A549 (cell line): ENCODE results near the gene GNAO1. TPM values are rescaled to one million over a fixed set of nuclear protein-coding genes. Genes with fewer than 3 reads are reported as not detected.

ENCODE experiments used
- ATAC-seq, 2 experiments: fragments of 200-7000 bp in 1 of 2; fragments of >200 bp in 1 of 2; cut with Nextera tagmentation in 1 of 2; cut with Tn5 transposase in 1 of 2; 3 replicates each; pipeline versions ENCODE4 v1.8.0 to v1.9.1; 2018 to 2020; ENCODE audit warnings: mild to moderate bottlenecking in 1 of 2, moderate library complexity in 1 of 2
- CTCF ChIA-PET: fragments of 300-600 bp; sonication (Branson Sonifier 250); formaldehyde crosslinking; extraction: SDS; loops from one replicate; lab custom pipeline; 2021; ENCODE audit warnings: antibody characterized with exemption, inconsistent platforms; lab: Yijun Ruan, JAX
- POLR2A ChIA-PET: fragments of 350-600 bp; formaldehyde crosslinking; extraction: SDS; loops from one replicate; lab custom pipeline; 2021; ENCODE audit warnings: antibody characterized with exemption, inconsistent platforms; lab: Yijun Ruan, JAX
- DNase-seq, 2 experiments: peaks; one replicate each; pipeline versions ENCODE4 v3.0.0 to v3.0.0-alpha.2; 2011 to 2016; ENCODE audit warnings: low read depth in 1 of 2, low spot score in 1 of 2
- FAIRE-seq: peaks from 2 replicates; lab custom pipeline; 2011; peaks lifted over from hg19 to GRCh38; lab: Jason Lieb, UNC
- H3K27ac ChIP-seq, 2 experiments: fragments of >200 bp; sonication (Bioruptor Twin); formaldehyde crosslinking; 3 replicates each; pipeline ENCODE4 v1.5.1; 2016 to 2017
- H3K4me1 ChIP-seq: fragments of >200 bp; sonication (Bioruptor Twin); formaldehyde crosslinking; 3 replicates; pipeline ENCODE4 v1.6.1; 2016
- H3K4me2 ChIP-seq: fragments of >200 bp; sonication (Bioruptor Twin); formaldehyde crosslinking; 3 replicates; pipeline ENCODE4 v1.6.1; 2016
- H3K4me3 ChIP-seq: fragments of >200 bp; sonication (Bioruptor Twin); formaldehyde crosslinking; 3 replicates; pipeline ENCODE4 v1.5.1; 2016
- H3K9me3 ChIP-seq: fragments of >200 bp; sonication (Bioruptor Twin); formaldehyde crosslinking; 3 replicates; pipeline ENCODE4 v1.6.1; 2016
- CBX2 ChIP-seq: fragments of 200-600 bp; sonication (generic); IDR thresholded peaks from 2 replicates; pipeline ENCODE4 v1.6.1; 2016; ENCODE audit warnings: low read depth, mild to moderate bottlenecking, borderline replicate concordance
- CEBPB ChIP-seq, 2 experiments: fragments of >200 bp in 1 of 2; sonication (Bioruptor Twin) in 1 of 2; formaldehyde crosslinking in 1 of 2; IDR thresholded peaks; 2 replicates each; pipeline ENCODE4 v1.6.1; 2012 to 2016
- E2F6 ChIP-seq: IDR thresholded peaks from 2 replicates; pipeline ENCODE4 v1.6.1; 2012; ENCODE audit warnings: low read depth, borderline replicate concordance
- ESRRA ChIP-seq: fragments of 150-350 bp; IDR thresholded peaks from 2 replicates; pipeline ENCODE4 v1.6.1; 2014; ENCODE audit warnings: mild to moderate bottlenecking, low read length, borderline replicate concordance
- FOSB ChIP-seq: fragments of 250-450 bp; sonication (Bioruptor Pico); IDR thresholded peaks from 2 replicates; pipeline ENCODE4 v1.5.0; 2020; ENCODE audit warnings: mild to moderate bottlenecking, moderate library complexity
- FOSL2 ChIP-seq, 2 experiments: fragments of 450-650 bp in 1 of 2; fragments of >200 bp in 1 of 2; sonication (Bioruptor Twin) in 1 of 2; formaldehyde crosslinking; IDR thresholded peaks; 2 replicates each; pipeline versions ENCODE4 v1.5.0 to v1.6.1; 2016 to 2020; ENCODE audit warnings: mild to moderate bottlenecking in 1 of 2, moderate library complexity in 1 of 2
- GATA3 ChIP-seq: IDR thresholded peaks from 2 replicates; pipeline ENCODE4 v1.6.1; 2012; ENCODE audit warnings: borderline replicate concordance
- HMGXB4 ChIP-seq: fragments of 250-450 bp; sonication (Bioruptor Pico); IDR thresholded peaks from 2 replicates; pipeline ENCODE4 v1.5.0; 2021; ENCODE audit warnings: mild to moderate bottlenecking, moderate library complexity, borderline replicate concordance
- JUNB ChIP-seq: fragments of >200 bp; sonication (Bioruptor Twin); formaldehyde crosslinking; IDR thresholded peaks from 2 replicates; pipeline ENCODE4 v1.6.1; 2016
- MAFK ChIP-seq: fragments of 450-650 bp; IDR thresholded peaks from 2 replicates; pipeline ENCODE4 v1.6.1; 2014; ENCODE audit not compliant: partially characterized antibody
- MAX ChIP-seq: IDR thresholded peaks from 2 replicates; pipeline ENCODE4 v1.6.1; 2012
- MYC ChIP-seq: IDR thresholded peaks from 2 replicates; pipeline ENCODE4 v1.6.1; 2012; ENCODE audit warnings: mild to moderate bottlenecking, inconsistent platforms, low read length, improper control_type of control experiment, borderline replicate concordance
- NPAS2 ChIP-seq: fragments of 250-450 bp; sonication (Bioruptor Pico); IDR thresholded peaks from 2 replicates; pipeline ENCODE4 v1.8.0; 2022; ENCODE audit warnings: mild to moderate bottlenecking, moderate library complexity, borderline replicate concordance
- PHF8 ChIP-seq: fragments of 200-600 bp; sonication (generic); IDR thresholded peaks from 2 replicates; pipeline ENCODE4 v1.6.1; 2016; ENCODE audit warnings: low read depth, mild to moderate bottlenecking, antibody characterized with exemption, moderate library complexity, borderline replicate concordance
- RAD21 ChIP-seq, 2 experiments: fragments of >200 bp in 1 of 2; sonication (Bioruptor Twin) in 1 of 2; formaldehyde crosslinking in 1 of 2; IDR thresholded peaks in 1 of 2; conservative IDR thresholded peaks in 1 of 2; 2 replicates in 1 of 2; 3 replicates in 1 of 2; pipeline ENCODE4 v1.6.1; 2012 to 2018; ENCODE audit warnings: inconsistent platforms in 1 of 2
- RFX5 ChIP-seq: fragments of 450-650 bp; IDR thresholded peaks from 2 replicates; pipeline ENCODE4 v1.7.1; 2014; ENCODE audit warnings: antibody characterized with exemption, mild to moderate bottlenecking, moderate library complexity
- TP53 ChIP-seq: fragments of 250-450 bp; sonication (Bioruptor Pico); IDR thresholded peaks from 2 replicates; pipeline ENCODE4 v1.5.0; 2021; ENCODE audit warnings: mild to moderate bottlenecking, moderate library complexity
- ZFP36 ChIP-seq: fragments of 450-650 bp; IDR thresholded peaks from 2 replicates; pipeline ENCODE4 v1.6.1; 2014; ENCODE audit warnings: borderline replicate concordance; ENCODE audit not compliant: partially characterized antibody
- WGBS: methylation state at CpG from one replicate; pipeline ENCODE4 v1.1.6; 2017; ENCODE audit errors: missing lambda C conversion rate; 5-methylcytosine and 5-hydroxymethylcytosine counted together
- polyA plus RNA-seq, 4 experiments: library from polyadenylated mRNA; depleted of rRNA in 3 of 4; stranded (reverse); fragments of >200 nt; fragmentation: RNase III in 1 of 4; extraction: RNeasy Plus Mini Kit Qiagen cat#74134 plus additional on column Dnase treatment in 1 of 4; gene quantifications; 2 replicates in 3 of 4; 3 replicates in 1 of 4; pipeline ENCODE4 v1.2.3, GENCODE V29; 2011 to 2017
- TF ChIP-seq, protein P1 (sequence below): fragments of 150-350 bp; IDR thresholded peaks from 2 replicates; pipeline ENCODE4 v1.6.1; 2014; ENCODE audit warnings: low read depth, mild to moderate bottlenecking, low read length
- TF ChIP-seq, protein P2 (sequence below): fragments of 250-450 bp; sonication (Bioruptor Pico); IDR thresholded peaks from 2 replicates; pipeline ENCODE4 v1.5.0; 2020; ENCODE audit warnings: low read depth, mild to moderate bottlenecking, moderate library complexity

GNAO1 gene
- polyA plus RNA-seq, 2 of the 4 experiments (the other 2 are of a cell fraction) = 0.22 to 0.23 TPM

DNA sequence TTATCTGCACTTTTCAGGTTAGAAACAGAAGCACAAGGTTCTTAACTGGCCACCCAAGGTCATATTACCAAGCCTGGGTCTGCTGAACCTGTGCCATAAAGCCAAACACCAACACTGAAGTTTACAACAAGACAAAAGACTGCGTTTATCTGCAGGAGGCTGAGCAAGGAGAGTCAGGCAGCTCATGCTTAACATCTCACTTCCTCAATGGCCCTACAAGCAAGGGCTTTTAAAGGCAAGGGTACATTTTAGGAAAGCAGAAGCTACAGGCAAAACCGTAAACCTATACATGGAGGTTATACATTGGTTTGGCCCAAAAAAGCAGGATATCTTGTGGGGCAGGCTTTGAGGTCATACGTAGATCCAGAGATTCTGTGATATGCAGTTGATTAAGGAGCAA is 91.2 kb downstream of the GNAO1 start:
- no peak for FAIRE-seq
- POLR2A ChIA-PET = no interaction called here
- CTCF ChIA-PET = interaction anchor here (1.5 to 5.7 kb wide), 2 partner anchors 11 to 36 kb away, joined by 3 to 18 read pairs; no protein-coding TSS in a partner anchor

DNA sequence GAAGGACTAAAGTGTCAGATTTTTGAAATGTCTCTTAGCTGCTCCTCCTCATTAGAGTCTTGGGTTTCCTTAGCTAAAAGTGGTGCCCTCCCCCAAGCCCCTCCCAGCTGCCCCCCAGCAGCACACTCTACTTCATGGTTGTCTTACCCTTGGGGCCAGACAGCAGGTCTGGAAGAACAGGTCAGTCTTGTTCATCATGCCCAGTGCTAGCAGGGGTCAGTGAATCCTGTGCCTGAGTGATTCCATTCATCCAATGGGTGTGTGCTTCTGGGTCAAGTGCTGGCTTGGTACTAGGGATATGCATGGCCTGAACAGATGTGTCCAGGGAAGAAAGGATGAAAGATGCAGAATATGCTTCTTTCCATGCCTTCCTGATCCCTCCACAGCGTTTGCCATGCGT is 93.2 kb downstream of the GNAO1 start:
- TF ChIP-seq TP53 (CRISPR knock-in tag) (no peak), JUNB (no peak), RAD21 (conservative IDR thresholded peaks at IDR 0.05 in 1 of 2, IDR thresholded peaks at IDR 0.05 in 1 of 2) (no peak), MAFK (no peak), FOSL2 (IDR thresholded peaks at IDR 0.05) (no peak), FOSL2 (CRISPR knock-in tag; IDR thresholded peaks at IDR 0.05) (no peak), CBX2 (no peak), PHF8 (no peak), ESRRA (no peak)
- TF ChIP-seq, protein P1, sequence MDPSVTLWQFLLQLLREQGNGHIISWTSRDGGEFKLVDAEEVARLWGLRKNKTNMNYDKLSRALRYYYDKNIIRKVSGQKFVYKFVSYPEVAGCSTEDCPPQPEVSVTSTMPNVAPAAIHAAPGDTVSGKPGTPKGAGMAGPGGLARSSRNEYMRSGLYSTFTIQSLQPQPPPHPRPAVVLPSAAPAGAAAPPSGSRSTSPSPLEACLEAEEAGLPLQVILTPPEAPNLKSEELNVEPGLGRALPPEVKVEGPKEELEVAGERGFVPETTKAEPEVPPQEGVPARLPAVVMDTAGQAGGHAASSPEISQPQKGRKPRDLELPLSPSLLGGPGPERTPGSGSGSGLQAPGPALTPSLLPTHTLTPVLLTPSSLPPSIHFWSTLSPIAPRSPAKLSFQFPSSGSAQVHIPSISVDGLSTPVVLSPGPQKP = no peak
- Histone ChIP-seq H3K27ac (no peak overlapping the region), H3K4me3 (no peak overlapping the region), H3K4me2 (no peak overlapping the region), H3K4me1 (no peaks in the 10 kb centered on the region), H3K9me3 (no peaks in the 10 kb centered on the region)
- POLR2A ChIA-PET = no interaction called here
- no peak for FAIRE-seq
- 52% methylated on average over 2 of the region's 2 CpGs for WGBS
- DNase-seq = no peak
- ATAC-seq = no peak
- CTCF ChIA-PET = interaction anchor here (5.7 kb wide), 1 partner anchor 34 kb away, joined by 18 read pairs; no protein-coding TSS in a partner anchor

More for the DNA sequence above, 91.2 kb downstream of the GNAO1 start:
- H3K27ac ChIP-seq = no peak overlapping the region
- DNase-seq = no peak
- TF ChIP-seq PHF8 (no peak), FOSL2 (IDR thresholded peaks at IDR 0.05) (no peak), FOSL2 (CRISPR knock-in tag; IDR thresholded peaks at IDR 0.05) (no peak), ZFP36 (no peak), MYC (no peak), FOSB (CRISPR knock-in tag) (no peak), GATA3 (no peak), NPAS2 (no peak), E2F6 (no peak), RFX5 (no peak), HMGXB4 (CRISPR knock-in tag) (no peak), ESRRA (no peak), MAFK (no peak), MAX (no peak), CEBPB (IDR thresholded peaks at IDR 0.05) (no peak)
- TF ChIP-seq, protein P2, sequence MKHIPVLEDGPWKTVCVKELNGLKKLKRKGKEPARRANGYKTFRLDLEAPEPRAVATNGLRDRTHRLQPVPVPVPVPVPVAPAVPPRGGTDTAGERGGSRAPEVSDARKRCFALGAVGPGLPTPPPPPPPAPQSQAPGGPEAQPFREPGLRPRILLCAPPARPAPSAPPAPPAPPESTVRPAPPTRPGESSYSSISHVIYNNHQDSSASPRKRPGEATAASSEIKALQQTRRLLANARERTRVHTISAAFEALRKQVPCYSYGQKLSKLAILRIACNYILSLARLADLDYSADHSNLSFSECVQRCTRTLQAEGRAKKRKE = no peak
- TF ChIP-seq, protein P1 = no peak
- no peaks in the 10 kb centered on the region for H3K9me3 ChIP-seq
- 47% methylated on average over 3 of the region's 3 CpGs for WGBS
- no peaks in the 10 kb centered on the region for H3K4me1 ChIP-seq
- H3K4me2 ChIP-seq = no peak overlapping the region
- ATAC-seq = no peak
- H3K4me3 ChIP-seq = no peak overlapping the region
